Central memory CD8-positive, alpha-beta T cell (primary cell): Measurements from ENCODE around the gene RAD9B.
"Not testable (repeated sequence)": the region's sequence is repeated elsewhere in the genome, so short reads cannot be mapped to it uniquely, and the experiment has no call there.

Experiments used
- ATAC-seq: fragments of 150-1000 bp; cut with Tn5 transposase; replicated peaks from 2 replicates; pipeline ENCODE4 v1.10.0; 2022; ENCODE audit warnings: mild to moderate bottlenecking, moderate FRiP score, moderate number of reproducible peaks; ENCODE audit not compliant: poor library complexity, severe bottlenecking; ENCODE audit errors: extremely low read depth
- DNase-seq, 2 donors: peaks; one replicate each; pipeline ENCODE4 v3.0.0; 2021; ENCODE audit warnings: low spot score in 2 of 2
- H3K27ac Mint-ChIP-seq: one replicate; pipeline ENCODE4 v1.8.0; 2022; ENCODE audit warnings: low read depth, mild to moderate bottlenecking, moderate library complexity, mixed read lengths
- H3K27me3 Mint-ChIP-seq: one replicate; pipeline ENCODE4 v1.8.0; 2022; ENCODE audit warnings: mixed read lengths
- H3K36me3 Mint-ChIP-seq: one replicate; pipeline ENCODE4 v1.8.0; 2022; ENCODE audit warnings: mild to moderate bottlenecking, moderate library complexity, mixed read lengths; ENCODE audit not compliant: insufficient read depth
- H3K4me1 Mint-ChIP-seq: one replicate; pipeline ENCODE4 v1.8.0; 2022; ENCODE audit warnings: mixed read lengths
- H3K4me3 Mint-ChIP-seq: one replicate; pipeline ENCODE4 v1.8.0; 2022; ENCODE audit warnings: mild to moderate bottlenecking, moderate library complexity, mixed read lengths
- H3K9me3 Mint-ChIP-seq: one replicate; pipeline ENCODE4 v1.8.0; 2022; ENCODE audit warnings: mixed read lengths

The RAD9B gene

DNA sequence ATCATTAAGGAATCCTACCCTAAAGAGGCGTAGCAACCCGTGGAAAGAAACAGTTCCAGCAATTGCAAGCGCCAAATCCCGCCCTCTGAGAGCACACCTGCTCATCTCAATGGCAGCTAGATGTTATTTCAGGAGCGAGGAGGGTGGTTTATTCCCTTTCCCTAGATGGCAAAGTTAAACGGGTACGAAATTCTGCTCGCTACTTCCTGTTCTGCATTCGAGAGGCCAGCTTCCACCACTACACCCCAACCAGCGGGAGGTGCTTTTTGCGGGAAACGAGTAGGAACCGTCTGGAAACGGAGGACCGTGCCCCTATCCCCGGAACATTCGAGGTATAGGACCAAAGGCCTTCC lies 756 bp upstream of the RAD9B start:
- Mint-ChIP-seq H3K9me3 (no peaks in the 10 kb centered on the region), H3K27me3 (no peaks in the 10 kb centered on the region), H3K4me3 (peak overlapping the region; percentile 96), H3K36me3 (peaks cover 26% of the 10 kb centered on the region), H3K4me1 (peaks cover 35% of the 10 kb centered on the region), H3K27ac (peak overlapping the region; percentile 98)
- ATAC-seq (peak; percentile 12), DNase-seq (no peak)

DNA sequence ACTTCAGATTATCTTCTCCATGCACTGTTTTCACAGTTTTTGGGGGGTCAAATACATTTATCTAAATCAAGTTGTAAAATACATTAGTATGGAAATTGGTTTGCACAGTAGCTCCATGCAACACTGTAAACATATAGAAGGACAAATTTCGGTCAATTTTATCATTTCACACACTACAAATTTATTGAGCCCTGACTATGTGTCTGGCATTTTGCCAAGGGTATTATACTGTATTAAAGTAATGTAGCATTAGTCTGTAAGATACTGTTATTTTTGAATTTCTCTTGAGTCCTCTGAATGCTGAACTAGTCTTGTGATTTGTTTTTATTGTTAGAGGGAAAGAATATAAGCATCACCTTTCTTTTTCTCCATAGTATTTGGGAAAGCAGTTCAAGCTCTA lies 1.3 kb downstream of the RAD9B start:
- no peak for DNase-seq
- no peak for ATAC-seq
- H3K9me3 Mint-ChIP-seq, result no peaks in the 10 kb centered on the region
- H3K4me1 Mint-ChIP-seq, result peaks cover 35% of the 10 kb centered on the region
- H3K4me3 Mint-ChIP-seq, result no peak overlapping the region
- no peaks in the 10 kb centered on the region for H3K27me3 Mint-ChIP-seq
- H3K27ac Mint-ChIP-seq, result no peak overlapping the region
- peaks cover 17% of the 10 kb centered on the region for H3K36me3 Mint-ChIP-seq

DNA sequence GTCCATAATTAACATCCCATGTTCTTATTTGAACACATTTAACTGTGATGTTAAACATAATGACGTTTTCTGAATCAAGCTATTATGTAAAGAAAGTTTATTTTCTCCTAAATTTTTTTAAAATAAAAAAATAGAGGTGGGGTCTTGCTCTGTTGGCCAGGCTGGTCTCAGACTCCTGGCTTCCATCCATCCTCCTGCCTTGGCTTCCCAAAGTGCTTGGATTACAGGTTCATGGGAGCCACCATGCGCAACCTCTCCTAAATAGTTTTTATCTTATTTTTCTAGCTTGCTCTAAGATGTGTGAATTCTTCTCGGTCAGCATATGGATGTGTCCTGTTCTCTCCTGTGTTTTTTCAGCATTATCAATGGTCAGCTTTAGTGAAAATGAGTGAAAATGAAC lies 3.2 kb downstream of the RAD9B start:
- H3K27me3 Mint-ChIP-seq, result no peaks in the 10 kb centered on the region
- no peaks in the 10 kb centered on the region for H3K9me3 Mint-ChIP-seq
- H3K27ac Mint-ChIP-seq, result no peak overlapping the region
- peaks cover 22% of the 10 kb centered on the region for H3K4me1 Mint-ChIP-seq
- DNase-seq, result no peak
- H3K36me3 Mint-ChIP-seq, result peaks cover 15% of the 10 kb centered on the region
- H3K4me3 Mint-ChIP-seq, result no peak overlapping the region
- ATAC-seq, result no peak

DNA sequence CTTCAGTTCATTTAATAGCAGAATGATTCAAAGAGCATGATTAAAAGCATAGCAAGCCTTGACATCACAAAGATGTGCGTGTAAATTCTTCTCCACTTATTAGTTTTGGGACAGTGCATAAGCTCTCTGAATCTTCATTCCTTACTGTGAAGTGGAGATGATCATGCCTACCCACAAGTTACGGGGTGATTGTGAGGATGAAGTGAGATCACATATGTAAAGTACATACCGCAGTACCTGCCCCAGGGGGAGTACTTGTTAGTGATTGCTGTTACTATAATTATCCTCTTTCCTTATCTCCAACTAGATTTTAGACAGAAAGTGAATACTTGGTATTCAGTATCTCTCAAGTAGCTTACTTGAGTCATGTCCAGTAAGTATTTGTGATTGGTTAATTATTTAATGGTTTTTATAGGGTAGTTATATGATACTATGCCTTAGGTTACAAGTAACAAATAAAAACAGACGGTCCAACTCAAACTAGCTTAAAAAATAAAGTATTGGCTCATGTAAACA lies 6.0 kb downstream of the RAD9B start:
- Mint-ChIP-seq H3K4me3 (no peak overlapping the region), H3K27ac (no peak overlapping the region), H3K27me3 (no peaks in the 10 kb centered on the region), H3K36me3 (no peaks in the 10 kb centered on the region), H3K9me3 (no peaks in the 10 kb centered on the region), H3K4me1 (no peaks in the 10 kb centered on the region)
- no peak for ATAC-seq
- DNase-seq, result no peak

DNA sequence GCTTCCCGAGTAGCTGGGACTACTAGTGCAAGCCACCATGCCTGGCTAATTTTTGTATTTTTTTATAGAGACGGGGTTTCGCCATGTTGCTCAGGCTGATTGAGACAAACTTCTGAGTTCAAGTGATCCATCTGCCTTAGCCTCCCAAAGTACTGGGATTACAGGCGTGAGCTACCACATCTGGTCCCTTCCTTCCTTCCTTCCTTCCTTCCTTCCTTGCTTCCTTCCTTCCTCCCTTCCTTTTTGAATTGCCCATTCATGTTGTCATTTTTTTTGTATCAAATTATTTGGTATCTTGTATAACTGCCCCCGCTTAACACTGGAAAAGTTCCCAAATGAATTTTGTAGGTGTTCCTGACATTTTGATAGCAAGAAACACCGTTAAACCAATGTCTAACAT lies 11.7 kb downstream of the RAD9B start:
- DNase-seq, result no peak
- Mint-ChIP-seq H3K36me3 (no peaks in the 10 kb centered on the region), H3K27me3 (no peaks in the 10 kb centered on the region), H3K4me1 (no peaks in the 10 kb centered on the region), H3K4me3 (no peak overlapping the region), H3K9me3 (no peaks in the 10 kb centered on the region), H3K27ac (no peak overlapping the region)
- no peak for ATAC-seq

DNA sequence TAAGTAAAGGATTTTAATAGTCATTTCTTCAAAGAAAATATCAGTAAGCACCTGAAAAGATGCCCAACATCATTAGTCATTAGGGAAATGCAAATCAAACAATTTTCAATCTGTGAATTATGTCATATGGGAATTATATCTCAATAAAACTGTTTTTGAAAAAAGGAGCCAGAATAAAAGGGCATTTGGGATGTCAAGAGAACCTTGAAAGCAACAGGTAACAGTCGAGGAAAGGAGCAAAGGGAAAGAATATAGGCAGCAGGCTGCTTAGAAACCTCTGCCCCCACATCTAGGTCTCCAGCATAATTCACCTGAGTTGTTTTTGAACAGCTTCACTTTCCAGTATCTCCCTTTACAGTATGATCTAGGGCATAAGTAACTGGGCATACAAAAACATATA lies 12.2 kb downstream of the RAD9B start:
- no peak overlapping the region for H3K27ac Mint-ChIP-seq

DNA sequence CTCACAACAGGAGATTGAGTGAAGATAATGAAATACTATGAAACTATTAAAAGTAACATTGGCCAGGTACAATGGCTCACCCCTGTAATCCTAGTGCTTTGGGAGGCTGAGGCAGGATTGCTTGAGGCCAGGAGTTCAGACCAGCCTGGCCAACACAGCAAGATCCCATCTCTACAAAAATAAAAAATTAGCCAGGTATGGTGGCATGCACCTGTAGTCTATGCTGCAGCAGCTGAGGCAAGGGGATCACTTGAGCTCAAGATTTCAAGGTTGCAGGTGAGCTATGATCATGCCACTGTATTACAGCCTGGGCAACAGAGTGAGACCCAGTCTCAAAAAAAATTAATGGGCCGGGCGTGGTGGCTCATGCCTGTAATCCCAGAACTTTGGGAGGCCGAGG lies 14.9 kb downstream of the RAD9B start:
- no peaks in the 10 kb centered on the region for H3K36me3 Mint-ChIP-seq
- H3K9me3 Mint-ChIP-seq, result no peaks in the 10 kb centered on the region
- H3K27me3 Mint-ChIP-seq, result no peaks in the 10 kb centered on the region
- DNase-seq (no peak), ATAC-seq (no peak)
- no peaks in the 10 kb centered on the region for H3K4me1 Mint-ChIP-seq
- no peak overlapping the region for H3K27ac Mint-ChIP-seq
- H3K4me3 Mint-ChIP-seq, result no peak overlapping the region

More for the DNA sequence above, 12.2 kb downstream of the RAD9B start:
- Mint-ChIP-seq H3K9me3 (no peaks in the 10 kb centered on the region), H3K27me3 (no peaks in the 10 kb centered on the region), H3K36me3 (no peaks in the 10 kb centered on the region), H3K4me1 (no peaks in the 10 kb centered on the region), H3K4me3 (no peak overlapping the region)
- DNase-seq, result no peak
- no peak for ATAC-seq

DNA sequence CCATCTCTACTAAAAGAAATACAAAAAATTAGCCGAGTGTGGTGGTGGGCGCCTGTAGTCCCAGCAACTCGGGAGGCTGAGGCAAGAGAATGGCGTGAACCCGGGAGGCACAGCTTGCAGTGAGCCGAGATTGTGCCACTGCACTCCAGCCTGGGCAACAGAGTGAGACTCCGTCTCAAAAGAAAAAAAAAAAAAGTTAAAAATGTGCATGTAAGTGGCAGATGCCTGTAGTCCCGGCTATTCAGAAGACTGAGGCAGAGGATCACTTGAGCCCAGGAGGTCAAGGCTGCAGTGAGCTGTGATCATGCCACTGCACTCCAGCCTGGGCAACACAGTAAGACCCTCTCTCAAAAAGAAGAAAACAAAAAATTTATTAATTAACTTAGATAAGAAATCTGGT lies 15.9 kb downstream of the RAD9B start:
- not testable (repeated sequence) for H3K27ac Mint-ChIP-seq, H3K27me3 Mint-ChIP-seq, H3K4me1 Mint-ChIP-seq, ATAC-seq, DNase-seq, H3K36me3 Mint-ChIP-seq, H3K9me3 Mint-ChIP-seq, H3K4me3 Mint-ChIP-seq

DNA sequence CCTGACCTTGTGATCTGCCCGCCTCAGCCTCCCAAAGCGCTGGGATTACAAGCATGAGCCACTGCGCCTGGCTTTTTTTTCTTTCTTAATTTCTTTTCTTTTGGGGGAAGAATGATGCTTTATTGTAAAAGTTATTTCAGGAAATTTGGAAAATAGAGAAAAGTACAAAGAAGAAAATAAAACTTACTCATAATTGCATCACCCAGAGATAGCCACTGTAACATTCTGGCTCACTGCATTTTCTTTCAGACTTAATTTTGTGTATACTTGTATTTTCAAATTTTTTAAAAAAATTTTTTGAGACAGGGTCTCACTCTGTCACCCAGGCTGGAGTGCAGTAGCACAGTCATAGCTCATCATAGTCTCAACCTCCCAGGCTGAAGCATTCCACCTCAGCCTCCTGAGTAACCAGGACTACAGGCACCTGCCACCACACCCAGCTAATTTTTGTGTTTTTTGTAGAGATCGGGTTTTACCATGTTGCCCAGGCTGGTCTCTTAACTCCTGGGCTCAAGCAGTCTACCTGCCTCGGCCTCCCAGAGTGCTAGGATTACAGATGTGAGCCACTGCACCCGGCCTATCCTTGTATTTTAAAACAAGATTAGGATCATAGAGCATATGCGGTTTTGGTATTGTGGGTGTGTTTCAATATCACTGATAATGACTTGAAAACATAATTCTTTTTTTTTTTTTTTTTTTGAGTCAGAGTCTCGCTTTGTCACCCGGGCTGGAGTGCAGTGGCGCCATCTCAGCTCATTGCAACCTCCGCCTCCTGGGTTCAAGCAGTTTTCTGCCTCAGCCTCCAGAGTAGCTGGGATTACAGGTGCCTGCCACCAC lies 19.0 kb downstream of the RAD9B start:
- not testable (repeated sequence) for H3K4me1 Mint-ChIP-seq, H3K36me3 Mint-ChIP-seq, H3K4me3 Mint-ChIP-seq, H3K9me3 Mint-ChIP-seq, H3K27ac Mint-ChIP-seq, H3K27me3 Mint-ChIP-seq, DNase-seq
- ATAC-seq, result peak; percentile 28

DNA sequence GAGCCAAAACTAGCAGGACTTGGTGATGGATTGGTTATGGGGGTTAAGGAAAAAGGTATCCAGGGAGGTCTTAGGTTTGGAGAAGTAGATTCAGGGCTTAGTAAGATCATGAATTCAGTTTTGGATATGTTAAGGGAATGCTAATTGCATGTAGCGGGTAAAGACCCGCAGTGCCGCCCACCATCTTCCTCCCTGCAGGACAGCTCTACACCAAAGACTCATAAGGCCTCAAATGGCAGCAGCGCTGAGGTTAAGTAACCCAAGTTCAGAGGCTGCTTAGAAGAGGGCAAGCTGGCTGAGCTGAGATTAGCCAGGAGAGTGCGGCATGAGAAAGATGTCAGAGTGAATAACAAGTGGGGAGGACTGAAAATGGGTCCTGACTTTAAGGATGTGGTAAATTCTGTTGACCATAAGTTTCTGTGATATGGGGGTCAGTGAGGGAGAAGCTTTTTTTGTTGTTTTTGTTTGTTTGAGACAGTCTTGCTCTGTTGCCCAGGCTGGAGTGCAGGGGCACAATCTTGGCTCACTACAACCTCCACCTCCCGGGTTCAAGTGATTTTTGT lies 26.2 kb downstream of the RAD9B start:
- Mint-ChIP-seq H3K4me3 (no peak overlapping the region), H3K4me1 (no peaks in the 10 kb centered on the region), H3K9me3 (no peaks in the 10 kb centered on the region), H3K27me3 (no peaks in the 10 kb centered on the region), H3K36me3 (peaks cover 13% of the 10 kb centered on the region), H3K27ac (no peak overlapping the region)
- DNase-seq (no peak), ATAC-seq (no peak)

DNA sequence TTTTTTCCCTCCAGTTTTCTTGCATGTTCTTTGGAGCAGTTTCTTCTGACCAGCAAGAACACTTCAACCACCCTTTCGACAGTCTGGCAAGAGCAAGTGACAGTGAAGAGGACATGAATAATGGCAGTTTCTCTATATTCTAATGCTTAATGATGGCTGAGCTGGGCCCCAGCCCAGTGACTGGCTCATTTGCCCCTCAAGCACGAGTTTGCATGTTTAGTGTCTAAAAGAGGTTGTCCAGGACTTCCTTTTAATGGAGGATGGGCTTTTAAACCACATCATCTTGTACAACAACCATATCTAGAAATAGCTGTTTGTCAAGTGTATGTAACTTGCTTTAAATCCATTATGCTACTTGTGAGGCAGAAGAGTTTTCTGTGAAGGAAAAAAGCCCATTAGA lies 28.4 kb downstream of the RAD9B start:
- Mint-ChIP-seq H3K4me3 (no peak overlapping the region), H3K36me3 (peaks cover 24% of the 10 kb centered on the region), H3K9me3 (no peaks in the 10 kb centered on the region), H3K27ac (no peak overlapping the region), H3K4me1 (no peaks in the 10 kb centered on the region), H3K27me3 (no peaks in the 10 kb centered on the region)
- ATAC-seq (no peak), DNase-seq (no peak)

DNA sequence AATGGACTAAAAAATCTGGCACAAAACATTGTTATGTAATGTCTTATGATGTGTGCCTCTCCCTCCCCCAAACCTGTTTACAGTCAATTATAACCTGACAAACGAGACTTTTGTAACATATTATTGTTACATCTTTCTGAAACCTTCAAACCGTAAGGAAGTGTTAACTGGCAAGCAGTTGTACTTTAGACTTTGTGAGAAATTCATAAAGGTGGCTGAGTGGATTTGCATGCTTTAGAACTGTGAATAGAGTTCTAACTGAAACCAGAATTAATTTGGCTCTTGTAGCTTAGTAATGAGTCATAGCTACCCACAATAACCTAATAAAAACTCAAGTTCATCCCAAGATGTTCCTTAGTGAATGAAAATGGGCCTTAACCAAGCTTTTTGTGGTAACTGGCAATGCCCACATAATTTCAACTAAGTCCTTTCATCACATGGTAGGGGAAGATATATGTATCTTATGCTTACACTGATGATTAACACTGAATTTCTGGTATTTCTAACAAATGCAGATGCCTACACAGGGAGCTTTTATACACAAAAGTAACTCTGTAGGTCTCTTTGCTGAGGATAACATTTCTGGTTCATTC lies 29.7 kb downstream of the RAD9B start:
- peak; percentile 19 for ATAC-seq
- H3K4me3 Mint-ChIP-seq, result no peak overlapping the region

DNA sequence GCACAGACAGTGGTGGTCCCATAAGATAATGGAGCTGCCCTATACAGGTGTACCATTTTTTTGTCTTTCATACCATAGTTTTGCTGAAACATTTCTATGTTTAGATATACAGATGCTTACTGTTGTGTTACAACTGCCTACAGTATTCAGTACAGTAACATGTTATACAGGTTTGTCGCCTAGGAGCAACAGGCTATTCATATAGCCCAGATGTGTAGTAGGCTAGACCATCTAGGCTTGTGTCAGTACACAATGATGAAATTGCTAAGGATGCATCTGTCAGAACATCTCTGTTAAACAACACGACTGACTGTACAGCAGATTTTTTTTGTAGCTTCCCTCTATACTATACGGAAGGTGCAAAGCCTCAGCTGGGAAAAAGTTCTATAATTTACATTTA lies 30.5 kb downstream of the RAD9B start:
- Mint-ChIP-seq H3K4me1 (no peaks in the 10 kb centered on the region), H3K27me3 (no peaks in the 10 kb centered on the region), H3K9me3 (no peaks in the 10 kb centered on the region), H3K4me3 (no peak overlapping the region), H3K36me3 (peaks cover 40% of the 10 kb centered on the region), H3K27ac (no peak overlapping the region)
- DNase-seq, result no peak
- ATAC-seq, result no peak

More for the DNA sequence above, 29.7 kb downstream of the RAD9B start:
- no peaks in the 10 kb centered on the region for H3K9me3 Mint-ChIP-seq
- H3K27me3 Mint-ChIP-seq, result no peaks in the 10 kb centered on the region
- no peak for DNase-seq
- peaks cover 33% of the 10 kb centered on the region for H3K36me3 Mint-ChIP-seq
- H3K4me1 Mint-ChIP-seq, result no peaks in the 10 kb centered on the region
- no peak overlapping the region for H3K27ac Mint-ChIP-seq
